ENCODE results near the gene FAH.
"Not testable (repeated sequence)": the region's sequence is repeated elsewhere in the genome, so short reads cannot be mapped to it uniquely, and the experiment has no call there.

Gene FAH

DNA sequence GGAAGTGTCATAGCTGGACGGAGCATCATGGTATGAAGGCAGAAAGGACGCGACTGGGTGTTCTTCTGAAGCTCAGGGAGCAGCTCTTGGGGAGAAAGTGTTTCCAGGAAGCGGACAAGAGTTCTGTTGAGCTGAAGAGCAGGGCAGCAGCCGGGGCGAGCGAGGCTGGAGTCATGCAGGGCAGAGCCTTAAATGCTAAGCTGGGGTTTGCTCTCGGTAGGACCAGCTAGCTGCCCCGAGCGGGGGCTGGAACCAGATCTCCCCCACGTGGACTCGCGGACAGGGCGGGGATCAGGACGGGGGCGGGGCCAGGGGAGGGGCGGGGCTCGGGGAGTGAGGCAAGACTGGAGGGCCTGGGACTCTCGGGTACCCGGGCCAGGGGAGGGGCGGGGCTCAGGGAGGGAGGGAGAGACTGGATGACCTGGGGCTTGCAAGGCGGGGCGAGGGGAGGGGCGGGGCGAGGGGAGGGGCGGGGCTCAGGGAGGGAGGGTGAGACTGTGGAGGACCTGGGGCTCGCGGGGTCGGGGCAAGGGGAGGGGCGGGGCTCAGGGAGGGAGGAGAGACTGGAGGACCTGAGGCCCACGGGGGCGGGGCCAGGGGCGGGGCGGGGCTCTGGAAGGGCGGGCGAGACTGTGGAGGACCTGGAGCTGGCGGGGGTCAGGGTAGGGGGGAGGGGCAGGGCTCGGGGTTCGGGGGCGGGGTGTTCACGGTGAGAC lies 461 bp upstream of the FAH start:
- DNase-seq, result peak; percentile 93

DNA sequence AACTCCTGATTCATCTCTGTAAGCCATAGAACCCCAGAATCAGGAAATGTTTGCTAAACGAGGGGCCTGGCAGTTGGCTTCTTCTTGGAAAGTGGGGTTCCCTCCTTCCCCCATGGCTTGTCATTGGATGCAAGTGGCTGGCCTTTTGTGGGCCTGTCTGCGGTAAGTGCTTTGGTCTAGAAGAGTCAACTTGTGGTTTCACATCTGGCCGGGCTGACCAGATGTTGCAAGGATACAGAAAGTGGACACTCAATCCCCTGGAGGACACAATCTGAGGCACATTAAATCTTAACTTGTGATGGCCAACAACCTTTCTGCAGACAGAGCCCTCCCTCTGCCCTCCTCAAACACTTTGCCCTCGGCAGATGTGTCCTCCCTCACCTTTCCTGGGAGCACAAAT lies 1.1 kb downstream of the FAH start:
- no peak for DNase-seq

DNA sequence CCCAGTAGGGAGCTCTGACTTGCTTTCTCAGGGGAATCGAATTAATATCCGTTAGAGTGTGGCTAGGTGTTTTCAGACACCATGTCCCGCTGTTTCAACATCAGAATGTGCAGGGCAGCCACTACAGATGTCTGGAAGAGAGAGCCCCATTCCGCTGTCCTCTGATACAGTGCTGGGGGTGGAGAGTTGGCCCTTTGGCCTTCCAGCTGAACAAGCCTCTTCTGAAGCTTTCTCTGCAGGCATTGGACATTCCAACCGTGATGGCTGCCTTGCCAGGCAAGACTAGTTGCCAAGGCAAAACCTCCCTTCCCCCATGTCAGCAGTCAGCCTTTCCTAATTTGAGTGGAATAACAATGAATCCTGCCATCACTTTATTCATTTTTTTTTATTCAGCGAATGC lies 1.5 kb downstream of the FAH start:
- no peak for DNase-seq

- no peak for DNase-seq
These were observed 2.2 kb downstream of the FAH start for GRCh38 chr15:80155001-80155377.

- not testable (repeated sequence) for DNase-seq
These were observed 2.8 kb downstream of the FAH start for GRCh38 chr15:80155378-80156175.

DNA sequence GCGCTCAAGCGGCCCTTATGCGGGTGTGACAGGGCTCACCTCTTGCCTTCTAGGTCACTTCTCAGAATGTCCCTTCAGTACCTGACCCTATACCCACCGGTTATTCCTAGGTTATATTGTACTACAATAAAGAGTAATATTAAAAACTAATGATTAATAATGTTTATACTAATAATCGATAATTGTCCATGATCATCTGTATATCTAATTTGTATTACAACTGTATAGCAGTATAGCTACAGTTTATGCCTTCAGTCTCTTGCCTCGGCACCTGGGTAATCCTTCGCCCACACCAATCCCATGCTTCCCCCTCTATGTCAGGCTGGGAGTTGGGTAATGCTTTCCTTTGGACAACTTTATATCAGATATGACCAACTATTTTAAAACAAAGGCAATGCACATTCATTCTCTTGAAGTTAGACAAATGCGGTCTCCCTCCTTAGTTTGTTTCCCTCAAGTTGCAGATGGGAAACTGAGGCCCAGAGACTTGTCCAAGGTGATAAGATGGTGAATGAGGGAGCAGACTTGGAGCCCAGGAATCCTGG lies 3.4 kb downstream of the FAH start:
- no peak for DNase-seq

- DNase-seq, result no peak
These were observed 4.4 kb downstream of the FAH start for GRCh38 chr15:80157215-80157614.

GRCh38 chr15:80159301-80159700 lies 6.5 kb downstream of the FAH start:
- DNase-seq, result no peak

- no peak for DNase-seq
These were observed 7.2 kb downstream of the FAH start for GRCh38 chr15:80159811-80160569.

DNA sequence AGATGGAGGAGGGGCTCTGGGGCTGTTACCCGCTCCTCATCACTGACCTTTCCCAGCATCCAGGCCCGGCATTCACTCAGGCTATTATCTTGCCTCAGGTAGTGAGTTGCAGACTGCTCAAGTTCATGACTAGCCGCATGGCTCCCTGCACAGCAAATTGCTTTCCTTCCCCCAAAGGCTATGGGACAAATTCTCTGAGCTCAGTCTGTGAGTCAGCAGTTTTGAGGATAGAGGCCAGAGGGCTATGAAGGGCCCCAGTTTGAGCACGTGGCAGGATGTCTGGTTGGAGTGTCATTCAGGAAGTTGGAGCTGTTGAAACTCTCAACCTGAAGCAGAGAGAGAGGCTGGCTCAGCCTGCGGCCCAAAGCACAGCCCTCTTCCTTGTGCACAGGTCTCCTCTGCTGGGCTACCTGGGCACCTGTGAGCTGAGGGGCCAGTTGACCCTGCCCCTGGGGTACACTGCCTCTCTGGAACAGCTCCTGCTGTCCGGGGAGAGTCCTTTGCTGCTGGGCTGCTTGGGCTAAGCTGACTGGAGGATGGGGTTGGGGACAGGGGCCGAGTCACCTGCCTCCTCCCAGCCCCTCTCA lies 7.9 kb downstream of the FAH start:
- DNase-seq, result no peak

- no peak for DNase-seq
These were observed 8.7 kb downstream of the FAH start for GRCh38 chr15:80161468-80162016.

DNA sequence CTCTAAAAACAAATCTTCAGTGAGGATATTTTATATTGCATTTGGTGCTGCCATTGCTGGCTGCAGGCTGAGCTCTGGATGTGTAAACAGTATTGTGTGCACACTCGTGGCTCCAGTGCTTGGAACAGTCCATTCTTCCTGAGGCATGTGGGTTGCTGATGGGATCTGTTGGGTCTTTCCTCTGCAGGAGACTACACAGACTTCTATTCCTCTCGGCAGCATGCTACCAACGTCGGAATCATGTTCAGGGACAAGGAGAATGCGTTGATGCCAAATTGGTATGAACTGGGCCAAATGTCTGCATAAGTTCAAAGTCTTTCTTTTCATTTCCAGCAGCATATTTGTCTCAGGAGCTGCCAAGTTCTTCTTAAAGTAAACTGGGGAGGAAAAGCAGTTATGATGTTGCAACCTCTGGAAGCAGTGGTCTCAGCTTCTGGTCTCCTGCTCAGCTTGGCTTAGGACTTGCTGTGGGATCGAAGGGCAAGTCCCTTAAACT lies 9.3 kb downstream of the FAH start:
- no peak for DNase-seq

DNA sequence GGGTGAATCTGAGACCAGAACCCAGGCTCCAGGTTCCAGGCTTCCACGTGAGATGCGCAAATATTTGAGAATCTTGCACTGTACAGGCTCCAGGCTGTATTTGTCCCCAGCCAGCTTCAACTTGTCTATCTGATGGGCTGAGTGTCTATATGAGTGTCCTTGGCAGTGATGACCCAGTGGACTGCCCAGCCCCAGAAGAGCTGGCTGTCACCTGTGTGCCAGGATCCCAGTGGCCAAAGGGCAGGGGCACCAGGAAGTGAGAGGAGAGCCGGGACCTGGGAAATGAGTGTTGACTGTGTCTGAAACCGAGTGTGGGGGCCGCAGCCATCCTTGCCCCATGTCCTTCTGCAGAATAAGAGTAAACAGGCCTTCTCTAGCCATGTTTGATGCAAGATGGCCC lies 10.4 kb downstream of the FAH start:
- no peak for DNase-seq

- no peak for DNase-seq
These were observed 11.1 kb downstream of the FAH start for GRCh38 chr15:80163897-80164296.

DNA sequence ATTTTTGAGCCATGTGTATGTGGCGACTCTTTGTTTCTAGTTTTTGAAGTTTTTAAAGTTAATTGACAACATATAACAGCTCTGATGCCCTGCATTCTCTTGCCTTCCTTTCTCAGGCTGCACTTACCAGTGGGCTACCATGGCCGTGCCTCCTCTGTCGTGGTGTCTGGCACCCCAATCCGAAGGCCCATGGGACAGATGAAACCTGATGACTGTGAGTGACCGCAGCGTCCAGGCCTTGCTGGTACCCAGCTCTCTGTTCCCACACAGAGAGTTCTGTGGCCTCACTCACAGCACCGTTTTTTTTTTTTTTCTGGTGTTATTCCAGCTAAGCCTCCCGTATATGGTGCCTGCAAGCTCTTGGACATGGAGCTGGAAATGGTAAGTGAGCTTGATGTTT lies 15.1 kb downstream of the FAH start:
- no peak for DNase-seq

DNA sequence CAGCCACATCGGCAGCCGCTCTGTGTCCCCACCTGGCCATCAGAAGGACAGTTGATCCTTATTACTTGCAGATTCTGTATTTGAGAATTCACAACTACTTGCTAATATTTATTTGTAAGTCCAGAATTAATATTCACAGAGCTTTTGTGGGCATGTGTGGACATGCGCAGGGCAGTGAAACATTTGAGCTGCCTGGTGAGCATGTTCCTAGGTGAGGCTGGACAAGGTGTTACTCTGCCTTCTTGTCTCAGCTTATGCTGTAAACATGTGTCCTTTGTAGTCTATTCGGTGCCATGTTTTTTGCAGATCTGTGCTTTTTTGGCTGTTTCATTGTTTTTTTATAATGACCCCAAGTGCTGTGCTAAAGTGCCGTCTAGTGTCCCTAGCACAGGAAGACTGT lies 15.6 kb downstream of the FAH start:
- DNase-seq, result no peak

- DNase-seq, result no peak
These were observed 17.1 kb downstream of the FAH start for GRCh38 chr15:80169768-80170357.

- DNase-seq, result no peak
These were observed 17.8 kb downstream of the FAH start for GRCh38 chr15:80170596-80170995.

GRCh38 chr15:80171787-80172186 lies 19.0 kb downstream of the FAH start:
- DNase-seq, result no peak

- DNase-seq, result no peak
These were observed 19.6 kb downstream of the FAH start for GRCh38 chr15:80172401-80172800.

- peak; percentile 48 for DNase-seq
These were observed 20.4 kb downstream of the FAH start for GRCh38 chr15:80173022-80173759.

Measured in T-helper 9 cell (primary cell).